ENCODE results near the gene GPR161. TPM values are rescaled to one million over a fixed set of nuclear protein-coding genes. Genes with fewer than 3 reads are reported as not detected.

GPR161 gene
- total and polyA plus RNA-seq, 9 of the 15 experiments (the other 6 are each of a cell fraction or from before 2014, with no cell fraction given), result 0.15 to 2.4 (median 0.76) TPM

GRCh38 chr1:168121401-168122011 lies 15.2 kb downstream of the GPR161 start:
- Histone ChIP-seq H4K20me1 (replicated peaks; ENCODE audit: control insufficient read depth, insufficient read depth, low read length) (no peaks in the 10 kb centered on the region), H3K4me2 (ENCODE audit: insufficient read depth, low read length) (no peak overlapping the region), H3K4me3 (no peak overlapping the region), H3K9ac (ENCODE audit: insufficient read depth in 1 of 2, low read depth in 2 of 2, low read length in 2 of 2) (no peak overlapping the region), H3K27ac (ENCODE audit: extremely low read depth, low read depth, low read length) (no peak overlapping the region), H2AFZ (ENCODE audit: low read depth, low read length) (no peak overlapping the region), H3K27me3 (ENCODE audit: control insufficient read depth in 2 of 2, insufficient read depth in 2 of 2, low read length in 2 of 2) (peaks cover 5 to 11% of the 10 kb centered on the region in 2 experiments; a peak in 4 of 5 replicates), H3K9me3 (replicated peaks; ENCODE audit: control insufficient read depth, insufficient read depth, low read depth, low read length) (peaks cover 4% of the 10 kb centered on the region; the same call in 1 of the 2 replicates), H3K9me1 (ENCODE audit: control insufficient read depth, insufficient read depth, low read length) (no peaks in the 10 kb centered on the region), H3K4me1 (replicated peaks in 1 of 2; ENCODE audit: control insufficient read depth in 2 of 2, insufficient read depth in 2 of 2, low read length in 2 of 2) (no peaks in the 10 kb centered on the region; a peak in 3 of 5 replicates), H3K36me3 (ENCODE audit: control insufficient read depth, insufficient read depth, low read length) (no peaks in the 10 kb centered on the region), H3K79me2 (ENCODE audit: control insufficient read depth, insufficient read depth, low read length) (no peaks in the 10 kb centered on the region)
- TF ChIP-seq CBX2 (IDR thresholded peaks at IDR 0.05; ENCODE audit: insufficient read depth, low read length, poor library complexity, severe bottlenecking), result no peak
- TF ChIP-seq PPARD (CRISPR knock-in tag; IDR thresholded peaks at IDR 0.05), result no peak
- no peak for TF ChIP-seq SNRNP70 (optimal IDR thresholded peaks at IDR 0.05; ENCODE audit: low read depth, low read length)
- no peak for TF ChIP-seq SMAD1 (IDR thresholded peaks at IDR 0.05; ENCODE audit: low read depth, low read length, partially characterized antibody)
- no peak for TF ChIP-seq ZNF324 (CRISPR knock-in tag; IDR thresholded peaks at IDR 0.05)
- TF ChIP-seq ZNF584 (CRISPR knock-in tag; IDR thresholded peaks at IDR 0.05; ENCODE audit: low read depth), result no peak
- TF ChIP-seq SAFB (IDR thresholded peaks at IDR 0.05; ENCODE audit: borderline replicate concordance, low read depth, low read length), result no peak
- TF ChIP-seq DLX4 (CRISPR knock-in tag; IDR thresholded peaks at IDR 0.05), result no peak
- TF ChIP-seq ZNF23 (CRISPR knock-in tag; IDR thresholded peaks at IDR 0.05), result no peak
- no peak for TF ChIP-seq OTX1 (CRISPR knock-in tag; IDR thresholded peaks at IDR 0.05)
- TF ChIP-seq MIER1 (IDR thresholded peaks at IDR 0.05; ENCODE audit: low read depth), result no peak
- TF ChIP-seq MEF2A (IDR thresholded peaks at IDR 0.05; ENCODE audit: control insufficient read depth, low read depth, low read length), result no peak
- TF ChIP-seq CBX3 (IDR thresholded peaks at IDR 0.05; ENCODE audit: borderline replicate concordance in 1 of 2, low read length in 2 of 2), result no peak
- TF ChIP-seq MAFG (tag; conservative IDR thresholded peaks at IDR 0.05), result no peak
- TF ChIP-seq ELF2 (CRISPR knock-in tag; IDR thresholded peaks at IDR 0.05), result no peak
- no peak for TF ChIP-seq NCOA2 (IDR thresholded peaks at IDR 0.05; ENCODE audit: partially characterized antibody in 2 of 2)
- intact Hi-C loops (cut with micrococcal nuclease), result no loop called here
- DNase-seq (ENCODE audit: extremely low read depth in 1 of 4, low spot score in 3 of 4), result no peak
- in situ Hi-C loops (cut with MboI), result no loop called here
- POLR2A ChIA-PET, result interaction anchor here (0.6 to 1.4 kb wide), 4 partner anchors 8 to 187 kb away, joined by 3 to 9 read pairs (median 4); no protein-coding TSS in a partner anchor
- CTCF ChIA-PET (ENCODE audit: low intra/inter-chr PET ratio), result no interaction called here
- WGBS (ENCODE audit: insufficient coverage, low coverage, missing lambda C conversion rate), result 17% methylated on average over 7 of the region's 7 CpGs
- no peak for ATAC-seq
- no TSS peak for BruUV-seq (replicated peaks)
- no peak for FAIRE-seq

Data from K562 (cell line).